Erythroblast (primary cell): ENCODE measurements around the gene VRK2.
"Not testable (repeated sequence)": the region's sequence is repeated elsewhere in the genome, so short reads cannot be mapped to it uniquely, and the experiment has no call there.

Source experiments
- DNase-seq, 2 experiments: peaks; one replicate each; lab custom pipeline; 2025; lab: John Stamatoyannopoulos, UW
- GATA1 ChIP-seq: IDR thresholded peaks from 2 replicates; pipeline ENCODE4 v1.6.1; 2011; ENCODE audit warnings: low read depth, mild to moderate bottlenecking, control low read depth, low read length, moderate library complexity
- POLR2A ChIP-seq: IDR thresholded peaks from 2 replicates; pipeline ENCODE4 v1.6.1; 2011; ENCODE audit warnings: mild to moderate bottlenecking, low read length

Gene VRK2

GRCh38 chr2:58180635-58181034 is 134.0 kb downstream of the VRK2 start:
- DNase-seq = no peak
- TF ChIP-seq GATA1 (no peak), POLR2A (no peak)

- DNase-seq = no peak
- TF ChIP-seq POLR2A (no peak), GATA1 (no peak)
Observed at GRCh38 chr2:58182527-58182926, 135.9 kb downstream of the VRK2 start.

GRCh38 chr2:58186501-58186900 is 139.9 kb downstream of the VRK2 start:
- no peak for TF ChIP-seq GATA1
- TF ChIP-seq POLR2A = no peak
- DNase-seq = no peak

- not testable (repeated sequence) for DNase-seq
Observed at GRCh38 chr2:58187022-58187421, 140.4 kb downstream of the VRK2 start.

GRCh38 chr2:58194458-58194857 is 147.9 kb downstream of the VRK2 start:
- TF ChIP-seq POLR2A (no peak), GATA1 (no peak)
- no peak for DNase-seq

- DNase-seq = no peak
- TF ChIP-seq POLR2A (no peak), GATA1 (no peak)
Observed at GRCh38 chr2:58195662-58196061, 149.1 kb downstream of the VRK2 start.

- TF ChIP-seq POLR2A (no peak), GATA1 (no peak)
- DNase-seq = no peak
Observed at GRCh38 chr2:58197894-58198293, 151.3 kb downstream of the VRK2 start.

GRCh38 chr2:58202404-58202803 is 155.8 kb downstream of the VRK2 start:
- DNase-seq = no peak
- no peak for TF ChIP-seq GATA1
- no peak for TF ChIP-seq POLR2A

- no peak for DNase-seq
- TF ChIP-seq POLR2A (no peak), GATA1 (no peak)
Observed at GRCh38 chr2:58203018-58203417, 156.4 kb downstream of the VRK2 start.

- DNase-seq = no peak
- no peak for TF ChIP-seq POLR2A
- no peak for TF ChIP-seq GATA1
Observed at GRCh38 chr2:58204195-58204959, 157.8 kb downstream of the VRK2 start.

GRCh38 chr2:58206785-58207184 is 160.2 kb downstream of the VRK2 start:
- no peak for DNase-seq
- TF ChIP-seq POLR2A (no peak), GATA1 (no peak)

- TF ChIP-seq POLR2A (no peak), GATA1 (no peak)
- no peak for DNase-seq
Observed at GRCh38 chr2:58207189-58207588, 160.6 kb downstream of the VRK2 start.
